Fibroblast of lung (primary cell): ENCODE measurements around the gene PECR. TPM values are rescaled to one million over a fixed set of nuclear protein-coding genes. Genes with fewer than 3 reads are reported as not detected.

ENCODE experiments used
- polyA plus RNA-seq, 2 donors: library from polyadenylated mRNA; depleted of rRNA in 1 of 2; stranded (reverse) in 1 of 2; unstranded in 1 of 2; fragments of >200 nt; gene quantifications; 2 replicates each; pipeline ENCODE4 v1.2.1, GENCODE V29; 2011 to 2012; ENCODE audit warnings: missing spikeins in 1 of 2
- total RNA-seq: library from RNA; depleted of rRNA; stranded (reverse); fragments of >200 nt; gene quantifications from 2 replicates; pipeline ENCODE4 v1.2.1, GENCODE V29; 2014

PECR gene
- total and polyA plus RNA-seq, 2 donors (not counting 1 experiment from before 2014, with no cell fraction given) = 11.7 to 19.3 TPM

Other genes starting within 250 kb of the PECR start
- 1.8 and 3.5 TPM in 2 replicates for gene MREG, start 68.3 kb downstream of the PECR start, total RNA-seq
- 2.4 and 3.4 TPM in 2 replicates for gene MREG, start 68.3 kb downstream of the PECR start, polyA plus RNA-seq
- gene TMEM169, start 110 bp upstream of the PECR start, total RNA-seq = 0.26 and 0.50 TPM in 2 replicates
- 0.10 TPM in 2 replicates for gene TMEM169, start 110 bp upstream of the PECR start, polyA plus RNA-seq
- gene XRCC5, start 27.5 kb upstream of the PECR start, total RNA-seq = 148 and 152 TPM in 2 replicates
- gene XRCC5, start 27.5 kb upstream of the PECR start, polyA plus RNA-seq = 278 and 339 TPM in 2 replicates